ENCODE measurements around the gene SLC25A28. TPM values are rescaled to one million over a fixed set of nuclear protein-coding genes. Genes with fewer than 3 reads are reported as not detected.
"Not testable (repeated sequence)": the region's sequence is repeated elsewhere in the genome, so short reads cannot be mapped to it uniquely, and the experiment has no call there.

Gene SLC25A28
- total and polyA plus RNA-seq, 3 experiments from 2014 or later = 26.4 to 42.9 (median 41.9) TPM

DNA sequence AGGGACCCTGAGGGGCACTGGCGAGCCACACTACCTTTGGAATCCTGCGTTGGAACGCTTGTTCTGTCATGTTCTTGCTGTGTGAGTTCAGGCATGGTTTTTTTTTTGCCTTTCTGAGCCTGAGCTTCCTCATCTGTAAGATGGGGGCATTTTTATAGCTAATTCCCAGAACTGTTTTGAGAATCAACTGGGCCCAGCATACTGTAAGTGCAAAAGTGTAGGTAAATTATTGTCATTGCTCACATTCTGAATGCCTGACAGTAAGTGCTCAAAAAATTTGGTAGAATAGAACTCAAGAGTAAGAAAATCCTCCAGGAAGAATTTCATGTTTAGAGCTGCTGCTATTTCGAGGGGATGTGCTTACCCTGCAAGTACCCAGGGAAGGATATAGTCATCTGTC, 22.2 kb downstream of the SLC25A28 start:
- Histone ChIP-seq H3K27me3 (ENCODE audit: insufficient read depth, low read length, poor library complexity, severe bottlenecking) (no peaks in the 10 kb centered on the region), H3K4me1 (ENCODE audit: insufficient read depth, low read length) (no peaks in the 10 kb centered on the region), H3K4me3 (ENCODE audit: low read length) (no peak overlapping the region), H3K9me3 (ENCODE audit: low read length) (no peaks in the 10 kb centered on the region), H3K27ac (ENCODE audit: low read depth, low read length) (no peak overlapping the region), H3K36me3 (ENCODE audit: insufficient read depth, low read length) (no peaks in the 10 kb centered on the region)
- ChIA-PET POLR2A (no interaction called here), CTCF (interaction anchor here (1.2 to 1.4 kb wide), 2 partner anchors 15 to 38 kb away, joined by 3 read pairs; no protein-coding TSS in a partner anchor)
- Mint-ChIP-seq H3K9me3 (no peaks in the 10 kb centered on the region), H3K27ac (no peak overlapping the region), H3K36me3 (no peaks in the 10 kb centered on the region), H3K27me3 (peaks cover 7 to 26% of the 10 kb centered on the region in 2 donors), H3K4me3 (no peak overlapping the region), H3K4me1 (no peaks in the 10 kb centered on the region)
- DNase-seq = no peak

DNA sequence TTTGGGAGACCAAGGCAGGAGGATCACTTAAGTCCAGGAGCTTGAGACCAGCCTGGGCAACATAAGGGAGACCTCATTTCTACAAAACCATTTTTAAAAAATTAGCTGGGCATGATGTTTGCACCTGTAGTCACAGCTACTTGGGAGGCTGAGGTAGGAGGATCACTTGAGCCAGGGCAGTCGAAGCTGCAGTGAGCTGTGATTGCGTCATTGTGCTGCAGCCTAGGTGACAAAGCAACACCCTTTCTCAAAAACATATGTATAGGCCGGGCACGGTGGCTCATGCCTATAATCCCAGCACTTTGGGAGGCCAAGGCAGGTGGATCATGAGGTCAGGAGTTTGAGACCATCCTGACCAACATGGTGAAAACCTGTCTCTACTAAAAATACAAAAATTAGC, 23.5 kb downstream of the SLC25A28 start:
- H3K9me3 ChIP-seq (ENCODE audit: low read length); H3K36me3 Mint-ChIP-seq; DNase-seq; H3K4me1 Mint-ChIP-seq; H3K4me1 ChIP-seq (ENCODE audit: insufficient read depth, low read length); H3K27ac ChIP-seq (ENCODE audit: low read depth, low read length); H3K36me3 ChIP-seq (ENCODE audit: insufficient read depth, low read length); POLR2A ChIA-PET; H3K27ac Mint-ChIP-seq; H3K4me3 Mint-ChIP-seq; H3K9me3 Mint-ChIP-seq; H3K4me3 ChIP-seq (ENCODE audit: low read length); H3K27me3 ChIP-seq (ENCODE audit: insufficient read depth, low read length, poor library complexity, severe bottlenecking): not testable (repeated sequence)
- CTCF ChIA-PET = interaction anchor here (2.7 kb wide), 1 partner anchor 15 kb away, joined by 10 read pairs; no protein-coding TSS in a partner anchor
- peaks cover 6 to 16% of the 10 kb centered on the region in 2 donors for H3K27me3 Mint-ChIP-seq

- peaks cover 6 to 12% of the 10 kb centered on the region in 2 donors for H3K27me3 Mint-ChIP-seq
- Histone ChIP-seq H3K36me3 (ENCODE audit: insufficient read depth, low read length) (no peaks in the 10 kb centered on the region), H3K9me3 (ENCODE audit: low read length) (no peaks in the 10 kb centered on the region), H3K4me1 (ENCODE audit: insufficient read depth, low read length) (no peaks in the 10 kb centered on the region), H3K27ac (ENCODE audit: low read depth, low read length) (no peak overlapping the region), H3K27me3 (ENCODE audit: insufficient read depth, low read length, poor library complexity, severe bottlenecking) (no peaks in the 10 kb centered on the region), H3K4me3 (ENCODE audit: low read length) (no peak overlapping the region)
- CTCF ChIA-PET = interaction anchor here (2.7 kb wide), 1 partner anchor 16 kb away, joined by 10 read pairs; no protein-coding TSS in a partner anchor
- H3K4me3 Mint-ChIP-seq = no peak overlapping the region
- H3K27ac Mint-ChIP-seq = no peak overlapping the region
- H3K4me1 Mint-ChIP-seq = no peaks in the 10 kb centered on the region
- POLR2A ChIA-PET = no interaction called here
- no peak for DNase-seq
- no peaks in the 10 kb centered on the region for H3K9me3 Mint-ChIP-seq
- no peaks in the 10 kb centered on the region for H3K36me3 Mint-ChIP-seq
Measured at GRCh38 chr10:99595770-99596465, 24.3 kb downstream of the SLC25A28 start.

- H3K27me3 Mint-ChIP-seq = peaks cover 6 to 12% of the 10 kb centered on the region in 2 donors
- ChIA-PET CTCF (interaction anchor here (2.7 kb wide), 1 partner anchor 17 kb away, joined by 10 read pairs; no protein-coding TSS in a partner anchor), POLR2A (no interaction called here)
- H3K9me3 Mint-ChIP-seq = no peaks in the 10 kb centered on the region
- Histone ChIP-seq H3K4me1 (ENCODE audit: insufficient read depth, low read length) (no peaks in the 10 kb centered on the region), H3K36me3 (ENCODE audit: insufficient read depth, low read length) (no peaks in the 10 kb centered on the region), H3K9me3 (ENCODE audit: low read length) (no peaks in the 10 kb centered on the region), H3K4me3 (ENCODE audit: low read length) (no peak overlapping the region), H3K27ac (ENCODE audit: low read depth, low read length) (no peak overlapping the region), H3K27me3 (ENCODE audit: insufficient read depth, low read length, poor library complexity, severe bottlenecking) (no peaks in the 10 kb centered on the region)
- no peak overlapping the region for H3K27ac Mint-ChIP-seq
- no peak overlapping the region for H3K4me3 Mint-ChIP-seq
- no peaks in the 10 kb centered on the region for H3K4me1 Mint-ChIP-seq
- DNase-seq = no peak
- H3K36me3 Mint-ChIP-seq = no peaks in the 10 kb centered on the region
Measured at GRCh38 chr10:99595236-99595635, 25.0 kb downstream of the SLC25A28 start.

- no peaks in the 10 kb centered on the region for H3K4me1 ChIP-seq (ENCODE audit: insufficient read depth, low read length)
- no peaks in the 10 kb centered on the region for H3K36me3 ChIP-seq (ENCODE audit: insufficient read depth, low read length)
- H3K4me3 ChIP-seq (ENCODE audit: low read length) = no peak overlapping the region
- DNase-seq = no peak
- Mint-ChIP-seq H3K4me1 (no peaks in the 10 kb centered on the region), H3K9me3 (no peaks in the 10 kb centered on the region), H3K4me3 (no peak overlapping the region), H3K36me3 (no peaks in the 10 kb centered on the region), H3K27ac (no peak overlapping the region), H3K27me3 (peaks cover 9 to 12% of the 10 kb centered on the region in 2 donors)
- H3K9me3 ChIP-seq (ENCODE audit: low read length) = no peaks in the 10 kb centered on the region
- no peaks in the 10 kb centered on the region for H3K27me3 ChIP-seq (ENCODE audit: insufficient read depth, low read length, poor library complexity, severe bottlenecking)
- H3K27ac ChIP-seq (ENCODE audit: low read depth, low read length) = no peak overlapping the region
- ChIA-PET POLR2A (no interaction called here), CTCF (no interaction called here)
Measured at GRCh38 chr10:99593312-99593711, 26.9 kb downstream of the SLC25A28 start.

DNA sequence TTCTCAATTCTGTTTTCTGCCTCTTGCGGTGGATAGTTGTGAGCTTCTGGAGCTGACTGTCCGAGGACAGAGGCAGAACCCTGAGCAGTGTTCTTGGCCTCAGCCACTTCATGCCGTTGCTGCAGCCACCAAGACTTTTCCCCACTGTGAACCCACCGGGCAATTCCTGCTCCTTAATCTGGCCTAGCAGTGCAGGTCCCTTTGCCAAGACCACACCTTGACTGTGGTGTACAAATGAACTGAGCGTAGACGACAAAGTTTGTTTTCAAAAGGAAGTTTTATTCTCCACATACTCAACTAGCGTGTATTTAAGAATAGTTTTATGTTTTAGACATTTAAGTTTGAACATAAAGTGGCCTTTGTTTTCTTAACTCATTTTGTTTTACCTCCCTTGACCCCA, 29.4 kb downstream of the SLC25A28 start:
- CTCF ChIA-PET = no interaction called here
- Mint-ChIP-seq H3K27ac (no peak overlapping the region), H3K36me3 (no peaks in the 10 kb centered on the region), H3K4me3 (no peak overlapping the region), H3K4me1 (no peaks in the 10 kb centered on the region), H3K9me3 (no peaks in the 10 kb centered on the region), H3K27me3 (peaks cover 12% of the 10 kb centered on the region in 2 donors)
- Histone ChIP-seq H3K36me3 (ENCODE audit: insufficient read depth, low read length) (no peaks in the 10 kb centered on the region), H3K4me1 (ENCODE audit: insufficient read depth, low read length) (no peaks in the 10 kb centered on the region), H3K9me3 (ENCODE audit: low read length) (no peaks in the 10 kb centered on the region), H3K27me3 (ENCODE audit: insufficient read depth, low read length, poor library complexity, severe bottlenecking) (no peaks in the 10 kb centered on the region), H3K27ac (ENCODE audit: low read depth, low read length) (no peak overlapping the region), H3K4me3 (ENCODE audit: low read length) (no peak overlapping the region)
- DNase-seq = no peak
- POLR2A ChIA-PET = no interaction called here

DNA sequence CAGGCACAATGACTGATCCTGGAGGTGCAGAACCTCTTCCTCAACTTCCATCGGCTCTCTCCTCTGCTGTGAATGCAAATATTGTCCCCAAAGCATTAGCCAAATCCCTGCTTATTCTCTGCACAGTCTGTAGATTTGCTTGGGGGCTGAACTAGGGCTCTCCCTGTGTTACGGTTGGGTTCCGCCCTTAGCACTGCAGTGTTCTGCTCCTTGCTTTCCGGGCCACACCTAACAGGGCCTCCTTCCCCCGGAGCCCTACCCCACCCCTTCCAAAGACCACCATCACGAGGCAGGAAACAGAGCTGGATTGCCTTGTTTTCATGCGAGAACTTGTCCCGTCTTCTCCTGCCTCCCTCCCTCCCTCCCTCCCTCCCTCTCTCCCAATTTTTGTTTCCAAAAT, 36.6 kb downstream of the SLC25A28 start:
- H3K27me3 Mint-ChIP-seq = peaks cover 7 to 18% of the 10 kb centered on the region in 2 donors
- no peaks in the 10 kb centered on the region for H3K9me3 Mint-ChIP-seq
- no peak overlapping the region for H3K4me3 Mint-ChIP-seq
- Histone ChIP-seq H3K27ac (ENCODE audit: low read depth, low read length) (no peak overlapping the region), H3K9me3 (ENCODE audit: low read length) (no peaks in the 10 kb centered on the region), H3K4me1 (ENCODE audit: insufficient read depth, low read length) (no peaks in the 10 kb centered on the region), H3K27me3 (ENCODE audit: insufficient read depth, low read length, poor library complexity, severe bottlenecking) (no peaks in the 10 kb centered on the region), H3K4me3 (ENCODE audit: low read length) (no peak overlapping the region), H3K36me3 (ENCODE audit: insufficient read depth, low read length) (no peaks in the 10 kb centered on the region)
- H3K36me3 Mint-ChIP-seq = no peaks in the 10 kb centered on the region
- POLR2A ChIA-PET = no interaction called here
- no peak for DNase-seq
- CTCF ChIA-PET = no interaction called here
- H3K27ac Mint-ChIP-seq = no peak overlapping the region
- no peaks in the 10 kb centered on the region for H3K4me1 Mint-ChIP-seq

GRCh38 chr10:99582255-99582770, 37.9 kb downstream of the SLC25A28 start:
- no peaks in the 10 kb centered on the region for H3K4me1 Mint-ChIP-seq
- Histone ChIP-seq H3K4me3 (ENCODE audit: low read length) (no peak overlapping the region), H3K9me3 (ENCODE audit: low read length) (no peaks in the 10 kb centered on the region), H3K27ac (ENCODE audit: low read depth, low read length) (no peak overlapping the region), H3K36me3 (ENCODE audit: insufficient read depth, low read length) (no peaks in the 10 kb centered on the region), H3K27me3 (ENCODE audit: insufficient read depth, low read length, poor library complexity, severe bottlenecking) (no peaks in the 10 kb centered on the region), H3K4me1 (ENCODE audit: insufficient read depth, low read length) (no peaks in the 10 kb centered on the region)
- DNase-seq = no peak
- no peak overlapping the region for H3K4me3 Mint-ChIP-seq
- POLR2A ChIA-PET = no interaction called here
- H3K9me3 Mint-ChIP-seq = no peaks in the 10 kb centered on the region
- H3K36me3 Mint-ChIP-seq = no peaks in the 10 kb centered on the region
- CTCF ChIA-PET = no interaction called here
- peaks cover 6 to 21% of the 10 kb centered on the region in 2 donors for H3K27me3 Mint-ChIP-seq
- no peak overlapping the region for H3K27ac Mint-ChIP-seq
